Measurements from ENCODE around the gene LAMC2. TPM values are rescaled to one million over a fixed set of nuclear protein-coding genes. Genes with fewer than 3 reads are reported as not detected.

LAMC2 gene
- total and polyA plus RNA-seq, 9 of the 15 experiments (the other 6 are each of a cell fraction or from before 2014, with no cell fraction given): 0.02 to 0.03 TPM; not detected in 7

- no TSS peak for BruUV-seq (replicated peaks)
- in situ Hi-C loops (cut with MboI) (no loop called here), intact Hi-C loops (cut with micrococcal nuclease) (no loop called here)
- Histone ChIP-seq H3K79me2 (ENCODE audit: control insufficient read depth, insufficient read depth, low read length) (no peaks in the 10 kb centered on the region), H3K4me1 (replicated peaks in 1 of 2; ENCODE audit: control insufficient read depth in 2 of 2, insufficient read depth in 2 of 2, low read length in 2 of 2) (no peaks in the 10 kb centered on the region), H3K9me1 (ENCODE audit: control insufficient read depth, insufficient read depth, low read length) (no peaks in the 10 kb centered on the region), H3K36me3 (ENCODE audit: control insufficient read depth, insufficient read depth, low read length) (no peaks in the 10 kb centered on the region), H3K4me2 (ENCODE audit: insufficient read depth, low read length) (no peak overlapping the region), H3K9ac (ENCODE audit: insufficient read depth in 1 of 2, low read depth in 2 of 2, low read length in 2 of 2) (no peak overlapping the region), H3K4me3 (no peak overlapping the region), H3K27ac (ENCODE audit: extremely low read depth, low read depth, low read length) (no peak overlapping the region), H3K9me3 (replicated peaks; ENCODE audit: control insufficient read depth, insufficient read depth, low read depth, low read length) (no peaks in the 10 kb centered on the region), H3K27me3 (ENCODE audit: control insufficient read depth in 2 of 2, insufficient read depth in 2 of 2, low read length in 2 of 2) (peaks cover 4 to 42% of the 10 kb centered on the region in 2 experiments; a peak in 4 of 5 replicates), H2AFZ (ENCODE audit: low read depth, low read length) (no peak overlapping the region), H4K20me1 (replicated peaks; ENCODE audit: control insufficient read depth, insufficient read depth, low read length) (no peaks in the 10 kb centered on the region)
- FAIRE-seq (no peak), DNase-seq (ENCODE audit: extremely low read depth in 1 of 4, low spot score in 3 of 4) (no peak), ATAC-seq (no peak)
- ChIA-PET POLR2A (interaction anchor here (0.9 kb wide), 1 partner anchor 334 kb away, joined by 3 read pairs; no protein-coding TSS in a partner anchor), CTCF (ENCODE audit: low intra/inter-chr PET ratio) (no interaction called here)
- TF ChIP-seq CXXC5 (CRISPR knock-in tag; IDR thresholded peaks at IDR 0.05) (no peak), NUFIP1 (IDR thresholded peaks at IDR 0.05; ENCODE audit: partially characterized antibody) (no peak), CREBBP (IDR thresholded peaks at IDR 0.05; ENCODE audit: low read depth, low read length) (no peak), ATF1 (CRISPR knock-in tag; IDR thresholded peaks at IDR 0.05) (no peak), ATF1 (tag; IDR thresholded peaks at IDR 0.05) (no peak)
- 0% methylated on average over 5 of the region's 5 CpGs for WGBS (ENCODE audit: insufficient coverage, low coverage, missing lambda C conversion rate)
Observed at GRCh38 chr1:183270541-183271141, 84.6 kb downstream of the LAMC2 start.

GRCh38 chr1:183272390-183272848 is 86.4 kb downstream of the LAMC2 start:
- Histone ChIP-seq H3K27ac (ENCODE audit: extremely low read depth, low read depth, low read length) (no peak overlapping the region), H3K79me2 (ENCODE audit: control insufficient read depth, insufficient read depth, low read length) (no peaks in the 10 kb centered on the region), H4K20me1 (replicated peaks; ENCODE audit: control insufficient read depth, insufficient read depth, low read length) (no peaks in the 10 kb centered on the region), H3K9me3 (replicated peaks; ENCODE audit: control insufficient read depth, insufficient read depth, low read depth, low read length) (no peaks in the 10 kb centered on the region), H3K4me3 (no peak overlapping the region), H2AFZ (ENCODE audit: low read depth, low read length) (no peak overlapping the region), H3K4me1 (replicated peaks in 1 of 2; ENCODE audit: control insufficient read depth in 2 of 2, insufficient read depth in 2 of 2, low read length in 2 of 2) (no peaks in the 10 kb centered on the region), H3K36me3 (ENCODE audit: control insufficient read depth, insufficient read depth, low read length) (no peaks in the 10 kb centered on the region), H3K27me3 (ENCODE audit: control insufficient read depth in 2 of 2, insufficient read depth in 2 of 2, low read length in 2 of 2) (peaks cover 4 to 45% of the 10 kb centered on the region in 2 experiments; a peak in 4 of 5 replicates), H3K4me2 (ENCODE audit: insufficient read depth, low read length) (no peak overlapping the region), H3K9ac (ENCODE audit: insufficient read depth in 1 of 2, low read depth in 2 of 2, low read length in 2 of 2) (peak overlapping the region in 1 of 2 experiments; percentile 9; a peak in 1 of 4 replicates), H3K9me1 (ENCODE audit: control insufficient read depth, insufficient read depth, low read length) (no peaks in the 10 kb centered on the region)
- CTCF ChIA-PET (ENCODE audit: low intra/inter-chr PET ratio): interaction anchor here (0.5 kb wide), 1 partner anchor 107 kb away, joined by 5 read pairs; no protein-coding TSS in a partner anchor
- no peak for FAIRE-seq
- BruUV-seq (replicated peaks): no TSS peak
- intact Hi-C loops (cut with micrococcal nuclease): no loop called here
- in situ Hi-C loops (cut with MboI): no loop called here
- ATAC-seq: no peak; the same call in 2 of the 3 replicates
- DNase-seq (ENCODE audit: extremely low read depth in 1 of 4, low spot score in 3 of 4): no peak
- POLR2A ChIA-PET: interaction anchor here (0.6 to 1.2 kb wide), 3 partner anchors 10 to 171 kb away, joined by 3 read pairs; no protein-coding TSS in a partner anchor
- 0% methylated on average over 4 of the region's 4 CpGs for WGBS (ENCODE audit: insufficient coverage, low coverage, missing lambda C conversion rate)
- TF ChIP-seq NCOA6 (IDR thresholded peaks at IDR 0.05) (no peak), NONO (IDR thresholded peaks at IDR 0.05; ENCODE audit: low read depth in 2 of 2, low read length in 1 of 2) (no peak), E2F1 (CRISPR knock-in tag; IDR thresholded peaks at IDR 0.05) (no peak), ATF2 (CRISPR knock-in tag; IDR thresholded peaks at IDR 0.05) (no peak), RB1 (IDR thresholded peaks at IDR 0.05; ENCODE audit: low read depth) (no peak)
